HTR-8/SVneo (cell line): ENCODE results near the gene KCNH5.
"Not testable (repeated sequence)": the region's sequence is repeated elsewhere in the genome, so short reads cannot be mapped to it uniquely, and the experiment has no call there.

Experiments
- DNase-seq: peaks from one replicate; pipeline ENCODE4 v3.0.0; 2011; ENCODE audit warnings: low spot score, mixed read lengths; ENCODE audit not compliant: insufficient read length
- FAIRE-seq: peaks from 2 replicates; lab custom pipeline; 2011; peaks lifted over from hg19 to GRCh38; lab: Jason Lieb, UNC

KCNH5 gene

GRCh38 chr14:62763951-62764350 lies 281.3 kb downstream of the KCNH5 start:
- FAIRE-seq (peak; percentile 96), DNase-seq (no peak)

- DNase-seq (no peak), FAIRE-seq (peak; percentile 63)
Observed at GRCh38 chr14:62759796-62760195, 285.5 kb downstream of the KCNH5 start.

DNA sequence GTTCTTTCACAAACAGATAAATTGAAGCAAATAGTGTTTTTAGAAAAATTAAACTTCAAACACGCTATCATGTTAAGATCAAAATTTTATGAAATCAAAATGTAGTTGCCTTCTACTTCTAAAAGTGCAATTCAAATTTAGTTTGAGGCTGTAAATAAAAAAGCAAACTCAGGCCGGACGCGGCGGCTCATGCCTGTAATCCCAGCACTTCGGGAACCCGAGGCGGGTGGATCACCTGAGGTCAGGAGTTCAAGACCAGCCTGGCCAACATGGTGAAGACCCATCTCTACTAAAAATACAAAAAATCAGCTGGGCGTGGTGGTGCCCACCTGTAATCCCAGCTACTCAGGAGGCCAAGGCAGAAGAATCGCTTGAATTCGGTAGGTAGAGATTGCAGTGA lies 298.4 kb downstream of the KCNH5 start:
- not testable (repeated sequence) for FAIRE-seq, DNase-seq

DNA sequence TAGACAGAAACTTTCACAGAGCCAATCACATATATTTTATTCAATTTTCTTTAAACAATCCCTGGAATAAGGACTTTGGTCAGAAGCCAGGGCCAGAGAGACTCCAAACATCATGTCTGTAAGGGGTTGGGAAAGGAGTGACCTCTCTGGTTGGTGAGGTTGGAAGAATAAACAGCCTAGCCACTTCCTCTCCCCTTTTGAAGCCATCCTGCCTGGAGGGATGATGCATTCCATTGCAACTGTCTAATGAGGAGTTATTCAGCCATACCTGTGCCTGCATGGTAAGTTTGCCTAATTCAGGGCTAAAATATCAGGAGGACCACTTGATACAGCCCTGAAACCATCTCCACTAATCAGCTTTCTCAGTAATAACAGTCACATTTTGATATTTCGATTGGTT lies 299.8 kb downstream of the KCNH5 start:
- FAIRE-seq = peak; percentile 93
- DNase-seq = no peak

DNA sequence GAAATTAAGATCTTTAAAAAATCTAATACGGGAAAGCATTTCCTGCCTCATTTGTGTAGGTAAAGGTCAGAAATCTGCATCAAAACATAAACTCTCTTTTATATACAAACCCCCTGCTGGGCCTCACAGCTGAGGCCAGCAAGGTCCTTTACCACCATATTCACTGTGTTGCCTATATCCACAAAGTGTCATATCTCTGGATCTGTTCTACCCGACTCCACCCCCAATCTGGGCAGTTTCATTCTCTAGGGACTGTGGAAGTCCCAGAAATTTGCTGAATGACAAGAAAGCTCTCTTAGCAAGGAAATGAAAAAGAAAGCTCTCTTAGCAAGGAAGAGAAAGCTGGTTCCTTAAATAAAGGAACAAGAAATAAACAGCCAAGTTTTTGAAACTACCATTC lies 301.7 kb downstream of the KCNH5 start:
- FAIRE-seq (peak; percentile 90), DNase-seq (no peak)

DNA sequence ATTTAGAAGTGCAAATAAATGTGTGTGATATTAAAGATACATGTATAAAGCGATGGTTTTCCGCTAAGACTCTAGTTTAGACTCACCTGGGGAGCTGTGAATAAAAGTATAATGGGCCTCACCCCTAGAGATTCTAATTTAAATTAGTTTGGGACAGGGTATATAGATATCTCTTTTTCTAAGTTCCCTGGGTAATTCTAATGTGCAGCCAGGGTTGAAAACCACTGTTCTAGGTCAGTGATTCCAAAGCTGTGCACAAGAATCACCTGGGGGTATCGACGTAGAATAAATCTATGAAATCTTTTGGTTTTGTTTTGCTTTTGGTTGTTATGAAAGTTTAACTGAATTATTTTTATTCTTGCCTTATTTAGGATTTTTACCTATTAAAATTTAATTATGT lies 302.1 kb downstream of the KCNH5 start:
- FAIRE-seq = no peak

DNA sequence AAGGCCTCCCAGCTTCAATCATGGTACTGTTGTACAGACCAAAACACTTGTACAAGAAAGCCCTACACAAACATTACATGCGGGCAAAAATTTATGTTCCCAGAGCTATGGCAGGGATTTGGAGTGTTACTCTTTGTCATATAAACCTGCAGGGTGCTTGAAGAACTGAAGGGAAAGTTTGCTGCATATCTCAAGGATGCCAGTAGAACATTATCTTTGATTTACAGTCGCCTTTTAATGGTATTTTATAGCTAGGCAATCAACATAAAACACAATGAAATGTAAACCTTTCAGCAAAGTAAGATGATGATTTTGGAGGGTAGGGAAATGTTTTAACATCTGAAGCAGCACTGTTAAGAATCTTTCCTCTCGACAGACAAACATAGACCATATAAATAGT lies 305.6 kb downstream of the KCNH5 start:
- FAIRE-seq = no peak
- no peak for DNase-seq

More for the DNA sequence above, 302.1 kb downstream of the KCNH5 start:
- DNase-seq = no peak

GRCh38 chr14:62736048-62737043 lies 308.9 kb downstream of the KCNH5 start:
- FAIRE-seq = no peak
- DNase-seq = no peak

GRCh38 chr14:62734831-62735230 lies 310.4 kb downstream of the KCNH5 start:
- peak; percentile 98 for FAIRE-seq
- DNase-seq = no peak

DNA sequence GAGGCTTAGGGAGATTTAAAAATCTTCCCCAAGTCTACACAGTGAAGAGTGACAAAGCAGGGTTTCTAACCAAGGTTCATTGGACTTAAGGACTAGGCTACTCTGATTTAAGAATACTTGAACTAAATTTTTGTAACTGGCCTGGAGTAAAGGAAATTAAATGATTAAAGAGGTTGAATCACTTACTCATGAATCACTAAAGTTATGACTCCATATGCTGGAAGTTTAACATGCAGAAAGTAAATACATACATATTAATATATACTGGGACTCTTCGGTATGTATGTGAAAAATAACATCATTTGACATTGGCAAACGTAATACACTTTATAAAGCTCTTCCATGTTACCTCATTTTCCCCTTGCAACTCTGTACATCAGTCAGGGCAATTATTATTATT lies 322.9 kb downstream of the KCNH5 start:
- DNase-seq (no peak), FAIRE-seq (no peak)

DNA sequence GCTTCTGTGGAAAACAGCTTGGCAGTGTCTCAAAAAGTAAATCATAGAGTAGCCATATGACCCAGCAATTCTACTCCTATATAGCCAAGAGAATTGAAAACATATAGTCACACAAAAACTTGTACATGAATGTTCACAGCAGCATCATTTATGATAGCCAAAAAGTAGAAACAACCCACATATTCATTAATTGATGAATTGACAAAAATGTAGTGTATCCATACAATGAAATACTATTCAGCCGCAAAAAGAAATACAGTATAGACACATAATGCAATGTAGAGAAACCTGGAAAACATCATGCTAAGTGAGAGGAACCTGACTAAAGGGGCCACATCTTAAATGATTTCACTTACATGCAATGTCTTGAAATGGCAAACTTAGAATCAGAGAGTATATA lies 326.6 kb downstream of the KCNH5 start:
- FAIRE-seq (peak; percentile 96), DNase-seq (no peak)

GRCh38 chr14:62711351-62712023 lies 333.8 kb downstream of the KCNH5 start:
- FAIRE-seq (peak; percentile 97), DNase-seq (no peak)

GRCh38 chr14:62710811-62711210 lies 334.4 kb downstream of the KCNH5 start:
- no peak for FAIRE-seq
- DNase-seq = no peak

DNA sequence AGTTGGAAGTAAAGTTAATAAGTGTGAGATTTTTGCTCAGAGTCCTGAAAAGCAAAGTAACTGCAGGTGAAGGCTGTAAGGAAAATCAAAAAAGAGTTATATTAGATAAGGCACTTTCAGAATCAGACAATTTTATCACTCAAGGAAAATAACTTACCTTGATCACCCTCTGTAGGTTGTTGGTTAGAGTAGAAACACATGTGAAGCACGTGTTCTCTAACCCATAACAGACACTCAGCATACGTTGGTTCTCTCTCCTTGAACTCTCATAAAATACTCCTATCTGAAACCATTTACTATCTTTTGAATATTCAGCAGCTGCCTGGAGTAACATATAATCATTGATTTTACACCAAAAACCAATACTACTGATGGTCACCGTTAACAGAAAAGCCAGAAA lies 335.5 kb downstream of the KCNH5 start:
- FAIRE-seq (peak; percentile 71), DNase-seq (no peak)

- DNase-seq (no peak), FAIRE-seq (peak; percentile 87)
Observed at GRCh38 chr14:62706217-62706616, 339.0 kb downstream of the KCNH5 start.

DNA sequence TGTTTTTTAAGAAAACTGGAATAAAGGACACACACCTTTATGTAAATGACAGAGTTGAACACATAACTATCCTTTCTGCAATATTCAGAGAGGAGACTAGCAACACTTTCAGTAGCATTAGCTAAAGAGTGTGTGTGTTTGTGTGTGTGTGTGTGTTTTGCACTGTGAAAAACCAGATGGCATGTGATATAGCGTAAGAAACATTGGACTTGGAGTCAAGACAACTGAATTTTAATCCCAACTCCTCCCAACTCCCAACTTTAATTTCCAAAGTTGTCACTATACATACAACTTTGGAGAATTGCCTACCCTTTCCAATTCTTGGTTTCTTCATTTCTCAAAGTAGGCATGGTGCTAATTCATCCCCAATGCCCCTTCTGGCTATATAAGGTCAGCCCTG lies 347.8 kb downstream of the KCNH5 start:
- FAIRE-seq = no peak

DNA sequence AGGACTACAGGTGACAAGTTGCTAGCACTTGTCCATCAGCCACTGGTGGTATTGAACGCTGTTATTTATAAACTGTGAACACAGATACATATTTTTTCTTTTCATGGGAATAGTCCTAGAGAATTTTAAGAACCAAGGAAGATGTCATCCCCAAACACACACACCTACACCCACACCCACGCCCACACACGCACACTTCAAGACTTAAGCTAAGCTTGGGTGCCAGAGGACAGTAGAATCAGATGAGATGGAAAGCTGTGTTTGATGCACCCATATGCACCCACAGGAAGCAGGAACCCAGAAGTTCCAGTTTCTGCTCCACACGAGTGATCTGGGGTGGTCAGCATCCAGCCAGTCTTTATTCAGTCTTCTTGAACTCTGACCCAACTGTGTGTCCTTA lies 348.3 kb downstream of the KCNH5 start:
- FAIRE-seq (no peak), DNase-seq (no peak)

More for the DNA sequence above, 347.8 kb downstream of the KCNH5 start:
- no peak for DNase-seq

DNA sequence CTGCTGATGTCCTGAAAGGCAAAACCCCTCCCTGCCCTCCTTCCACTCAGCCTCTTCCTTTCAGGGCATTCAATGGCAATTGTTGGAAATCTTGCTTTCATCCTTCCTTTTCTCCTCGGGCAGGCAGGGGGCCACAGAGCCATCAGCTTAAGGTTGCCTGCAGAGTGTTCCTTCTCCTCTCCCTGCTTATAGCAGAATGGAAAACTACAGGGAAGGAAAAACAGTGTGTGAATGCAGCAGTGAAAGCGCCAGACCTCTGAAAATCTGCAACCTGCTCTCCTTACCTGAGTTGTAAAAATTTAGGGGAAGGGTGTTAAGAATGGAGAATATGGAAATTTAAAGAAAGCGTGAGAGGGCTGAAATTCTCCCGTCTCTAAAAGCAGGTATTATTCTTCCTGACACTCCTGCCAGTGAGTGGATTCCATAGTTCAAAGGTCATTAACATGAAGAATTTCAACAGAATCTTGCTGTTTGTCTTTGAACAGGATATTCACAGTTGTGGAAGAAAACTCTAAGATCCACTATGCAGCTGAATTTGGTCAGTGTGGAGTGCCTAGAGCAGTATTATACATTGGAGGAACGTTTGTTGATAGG lies 348.8 kb downstream of the KCNH5 start:
- DNase-seq = no peak
- peak; percentile 84 for FAIRE-seq

DNA sequence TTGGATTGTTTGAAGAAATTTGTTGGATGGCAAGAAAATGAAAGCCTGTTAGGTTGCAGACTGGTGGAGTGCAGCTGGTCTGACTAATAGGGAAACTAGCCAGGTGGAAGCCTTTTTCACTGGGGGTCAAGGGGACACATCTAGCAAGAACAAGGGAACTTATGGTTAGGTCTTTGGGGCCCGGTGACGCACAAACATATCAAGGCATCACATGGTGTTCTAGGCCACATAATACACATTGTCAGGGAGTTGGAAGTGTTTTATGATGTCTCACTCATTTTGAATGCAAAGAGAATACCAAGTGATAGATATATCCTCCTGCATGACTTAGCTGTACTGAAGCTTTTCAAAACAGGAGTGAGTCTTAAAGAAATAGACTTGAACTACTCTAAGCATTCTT lies 351.2 kb downstream of the KCNH5 start:
- DNase-seq = peak; percentile 23
- no peak for FAIRE-seq

DNA sequence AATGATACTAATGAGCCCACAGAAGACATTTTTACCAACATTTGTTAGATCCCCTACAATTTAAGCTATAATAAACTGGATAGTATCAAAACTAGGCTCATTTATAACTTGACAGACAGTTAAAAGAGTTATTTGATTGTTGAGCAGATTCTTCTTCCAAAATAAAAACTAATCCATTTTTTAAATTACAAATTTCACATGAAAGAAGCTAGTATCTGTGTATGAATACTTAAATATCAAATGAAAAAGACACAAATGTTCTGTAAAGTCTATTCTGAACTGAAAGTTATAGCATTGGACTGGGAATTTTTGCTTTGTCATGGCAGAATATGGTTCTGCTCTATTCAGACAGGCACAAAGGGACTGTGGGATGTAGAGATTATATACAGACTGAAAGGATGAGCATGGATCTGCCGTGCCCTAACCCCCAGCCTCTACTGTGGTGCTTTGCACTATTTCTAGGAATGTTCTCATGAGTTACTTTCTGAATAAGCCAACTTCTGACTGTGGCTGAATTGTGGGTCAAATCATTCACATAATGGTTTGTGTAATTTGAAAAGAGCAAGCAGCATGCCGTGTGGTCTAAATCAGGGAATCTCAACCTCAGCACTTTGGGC lies 352.7 kb downstream of the KCNH5 start:
- DNase-seq (no peak), FAIRE-seq (no peak)
